T-helper 17 cell (primary cell): ENCODE results near the gene EVC. TPM values are rescaled to one million over a fixed set of nuclear protein-coding genes. Genes with fewer than 3 reads are reported as not detected.
"Not testable (repeated sequence)": the region's sequence is repeated elsewhere in the genome, so short reads cannot be mapped to it uniquely, and the experiment has no call there.

Experiments used
- ATAC-seq: fragments of 150-1000 bp; cut with Tn5 transposase; 2 replicates; pipeline ENCODE4 v1.10.0; 2021; ENCODE audit warnings: mild to moderate bottlenecking, moderate library complexity
- DNase-seq, 3 donors: peaks; one replicate each; pipeline versions ENCODE4 v3.0.0 to v3.0.0-alpha.2; 2020 to 2021
- H3K9me3 ChIP-seq: one replicate; pipeline ENCODE4 v1.7.0; 2013; ENCODE audit warnings: low read length, mild to moderate bottlenecking; ENCODE audit not compliant: control insufficient read depth, poor library complexity, severe bottlenecking
- H3K27ac Mint-ChIP-seq: one replicate; pipeline ENCODE4 v1.8.0; 2022; ENCODE audit warnings: mild to moderate bottlenecking, moderate library complexity, mixed read lengths
- H3K27me3 Mint-ChIP-seq: one replicate; pipeline ENCODE4 v1.8.0; 2022; ENCODE audit warnings: mixed read lengths
- H3K36me3 Mint-ChIP-seq: one replicate; pipeline ENCODE4 v1.8.0; 2022; ENCODE audit warnings: low read depth, mixed read lengths
- H3K4me1 Mint-ChIP-seq: one replicate; pipeline ENCODE4 v1.8.0; 2022; ENCODE audit warnings: mild to moderate bottlenecking, mixed read lengths
- H3K4me3 Mint-ChIP-seq: one replicate; pipeline ENCODE4 v1.8.0; 2022; ENCODE audit warnings: mild to moderate bottlenecking, moderate library complexity, mixed read lengths
- total RNA-seq, 4 donors: library from RNA in 2 of 4; stranded (reverse) in 2 of 4; gene quantifications; one replicate each; pipeline ENCODE4 v1.2.3 and lab custom pipeline; 2022 to 2026

Gene EVC
- total RNA-seq, 2 donors from 2014 or later: 3.4 to 5.5 TPM

DNA sequence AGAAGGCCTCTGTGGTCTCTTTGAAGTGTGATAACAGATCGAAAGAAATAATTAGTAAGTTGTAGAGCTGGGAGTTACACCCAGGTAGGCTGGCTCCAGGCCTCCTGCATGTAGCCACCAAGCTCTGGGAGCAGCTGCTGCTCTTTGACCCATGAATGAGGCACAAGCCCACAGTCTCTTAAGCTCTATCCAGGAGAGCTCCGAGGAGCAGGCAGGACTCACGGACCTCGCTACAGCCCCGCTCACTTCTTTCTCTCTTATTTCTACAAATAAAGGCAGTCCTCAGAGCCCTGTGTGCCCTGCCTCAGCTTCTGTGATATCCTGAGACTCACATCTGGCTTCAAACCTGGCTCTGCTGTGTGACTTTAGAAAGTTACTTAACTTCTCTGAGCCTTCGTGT lies 86.9 kb downstream of the EVC start:
- Mint-ChIP-seq H3K4me1 (no peaks in the 10 kb centered on the region), H3K27ac (no peak overlapping the region), H3K36me3 (no peaks in the 10 kb centered on the region), H3K27me3 (no peaks in the 10 kb centered on the region), H3K4me3 (no peak overlapping the region)
- ATAC-seq (no peak), DNase-seq (no peak)
- H3K9me3 ChIP-seq: no peaks in the 10 kb centered on the region

DNA sequence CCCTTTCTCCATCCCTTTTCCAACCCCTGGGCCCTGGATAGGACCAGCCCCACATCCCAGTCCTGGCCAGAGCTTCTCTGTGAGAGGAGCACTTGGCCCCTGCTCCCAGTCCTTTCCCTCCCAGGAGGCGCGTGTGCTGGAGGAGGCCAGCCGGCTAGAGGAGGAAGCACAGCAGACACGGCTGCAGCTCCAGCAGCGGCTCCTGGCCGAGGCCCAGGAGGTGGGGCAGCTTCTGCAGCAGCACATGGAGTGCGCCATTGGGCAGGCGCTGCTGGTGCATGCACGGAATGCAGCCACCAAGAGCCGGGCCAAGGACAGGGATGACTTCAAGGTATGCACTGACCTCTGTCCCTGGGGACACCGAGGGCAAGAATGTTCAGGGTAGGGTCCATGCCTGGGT lies 87.5 kb downstream of the EVC start:
- DNase-seq (no peak), ATAC-seq (no peak)
- H3K27me3 Mint-ChIP-seq: no peaks in the 10 kb centered on the region
- no peaks in the 10 kb centered on the region for H3K4me1 Mint-ChIP-seq
- H3K27ac Mint-ChIP-seq: no peak overlapping the region
- no peaks in the 10 kb centered on the region for H3K36me3 Mint-ChIP-seq
- H3K9me3 ChIP-seq: no peaks in the 10 kb centered on the region
- H3K4me3 Mint-ChIP-seq: no peak overlapping the region

DNA sequence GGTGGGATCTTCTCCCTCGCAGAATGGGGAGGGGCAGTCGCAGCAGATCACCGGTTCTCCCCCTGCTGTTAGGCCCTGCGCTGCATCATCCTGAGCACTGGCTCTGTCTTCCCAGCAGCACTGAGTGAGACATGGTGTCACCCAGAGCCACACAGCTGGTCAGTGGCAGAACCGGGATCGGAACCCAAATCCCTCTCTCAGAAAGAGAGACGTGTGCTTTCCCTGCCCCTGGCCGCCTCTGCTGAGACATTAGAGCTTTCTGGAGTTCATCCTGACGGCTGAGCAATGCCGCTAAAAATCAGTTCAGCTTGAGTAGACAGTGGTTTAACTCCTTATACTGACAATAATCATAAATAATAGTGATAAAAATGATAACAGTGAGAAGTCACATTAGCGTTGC lies 87.9 kb downstream of the EVC start:
- no peaks in the 10 kb centered on the region for H3K36me3 Mint-ChIP-seq
- H3K4me1 Mint-ChIP-seq: no peaks in the 10 kb centered on the region
- no peak overlapping the region for H3K4me3 Mint-ChIP-seq
- H3K27me3 Mint-ChIP-seq: no peaks in the 10 kb centered on the region
- no peak for ATAC-seq
- no peak for DNase-seq
- H3K9me3 ChIP-seq: no peaks in the 10 kb centered on the region
- H3K27ac Mint-ChIP-seq: no peak overlapping the region

DNA sequence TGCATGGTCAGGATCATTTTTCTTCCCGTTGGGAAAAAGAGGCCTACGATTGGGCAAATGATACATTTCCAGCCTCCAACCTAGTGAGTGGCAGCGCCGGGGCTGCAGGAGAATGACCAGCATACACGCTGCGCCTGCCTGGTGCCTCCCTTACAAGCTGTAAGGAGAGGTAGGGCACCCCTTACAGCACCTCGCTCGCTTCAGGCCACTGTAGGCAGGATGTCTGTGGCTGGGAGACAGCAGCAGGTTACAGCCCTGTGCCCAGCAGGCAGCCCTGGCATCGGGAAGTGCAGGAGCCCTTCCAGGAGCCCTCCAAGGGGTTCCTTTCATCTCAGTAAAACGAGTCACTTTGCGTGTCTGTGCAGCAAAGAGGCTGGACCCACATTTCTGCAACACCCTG lies 88.4 kb downstream of the EVC start:
- no peaks in the 10 kb centered on the region for H3K9me3 ChIP-seq
- Mint-ChIP-seq H3K4me1 (no peaks in the 10 kb centered on the region), H3K27me3 (no peaks in the 10 kb centered on the region), H3K4me3 (no peak overlapping the region), H3K36me3 (no peaks in the 10 kb centered on the region), H3K27ac (no peak overlapping the region)
- ATAC-seq: no peak
- DNase-seq: no peak

DNA sequence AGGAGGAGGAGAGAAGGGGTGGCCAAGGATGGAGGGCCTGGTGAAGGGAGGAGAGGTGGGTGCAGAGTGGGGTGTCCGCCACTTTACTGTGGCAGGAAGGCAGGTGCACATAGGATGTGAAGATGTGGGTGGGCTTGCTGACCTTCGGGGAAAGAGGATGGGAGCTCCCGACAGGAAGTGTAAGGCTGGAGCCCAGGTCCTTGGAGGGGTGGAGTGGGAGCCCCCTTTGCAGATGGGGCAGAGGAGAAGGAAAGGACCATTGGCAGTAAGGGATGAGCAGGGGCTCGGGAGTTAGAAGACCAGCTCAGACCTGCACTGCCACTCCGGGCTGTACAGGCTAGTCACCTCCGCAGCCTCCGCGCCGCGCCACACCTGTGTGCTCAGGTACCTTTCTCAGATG lies 89.5 kb downstream of the EVC start:
- Mint-ChIP-seq H3K27ac (no peak overlapping the region), H3K27me3 (no peaks in the 10 kb centered on the region), H3K4me1 (no peaks in the 10 kb centered on the region), H3K4me3 (no peak overlapping the region), H3K36me3 (no peaks in the 10 kb centered on the region)
- H3K9me3 ChIP-seq: no peaks in the 10 kb centered on the region
- no peak for DNase-seq
- no peak for ATAC-seq

DNA sequence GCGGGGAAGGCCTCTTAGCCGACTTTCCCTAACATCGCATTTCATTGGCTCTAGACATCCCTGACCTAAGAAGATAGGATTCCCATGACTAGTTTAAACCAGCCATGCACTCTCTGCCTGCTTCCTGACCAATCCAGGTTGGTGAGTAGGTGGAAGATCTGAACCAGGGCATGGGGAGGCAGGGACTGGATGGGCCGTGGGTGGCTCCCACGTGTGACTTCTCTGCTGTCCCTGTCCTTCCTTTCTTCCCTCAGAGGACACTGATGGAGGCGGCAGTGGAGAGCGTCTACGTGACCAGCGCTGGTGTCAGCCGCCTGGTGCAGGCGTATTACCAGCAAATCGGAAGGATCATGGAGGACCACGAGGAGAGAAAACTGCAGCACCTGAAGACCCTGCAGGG lies 90.7 kb downstream of the EVC start:
- H3K27me3 Mint-ChIP-seq: peaks cover 2% of the 10 kb centered on the region

DNA sequence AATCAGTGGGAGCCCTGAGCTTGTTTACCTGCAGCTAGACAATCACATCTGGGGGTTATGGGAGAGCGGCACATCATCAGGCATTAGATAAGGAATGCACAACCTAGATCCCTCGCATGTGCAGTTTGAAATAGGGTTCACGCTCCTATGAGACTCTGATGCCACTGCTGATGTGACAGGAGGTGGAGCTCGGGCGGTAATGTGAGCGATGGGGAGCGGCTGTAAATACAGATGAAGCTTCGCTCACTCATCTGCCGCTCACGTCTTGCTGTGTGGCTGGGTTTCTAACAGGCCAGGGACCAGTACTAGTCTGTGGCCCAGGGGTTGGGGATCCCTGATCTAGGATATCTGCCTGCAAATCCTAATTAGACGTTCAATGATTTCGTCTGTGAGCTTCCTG lies 91.6 kb downstream of the EVC start:
- Mint-ChIP-seq H3K4me3 (no peak overlapping the region), H3K36me3 (no peaks in the 10 kb centered on the region), H3K4me1 (no peaks in the 10 kb centered on the region), H3K27me3 (peaks cover 6% of the 10 kb centered on the region), H3K27ac (no peak overlapping the region)
- H3K9me3 ChIP-seq: no peaks in the 10 kb centered on the region
- ATAC-seq (no peak), DNase-seq (no peak)

More for the DNA sequence above, 90.7 kb downstream of the EVC start:
- Mint-ChIP-seq H3K4me3 (no peak overlapping the region), H3K4me1 (no peaks in the 10 kb centered on the region), H3K36me3 (no peaks in the 10 kb centered on the region), H3K27ac (no peak overlapping the region)
- ATAC-seq (no peak), DNase-seq (no peak)
- H3K9me3 ChIP-seq: no peaks in the 10 kb centered on the region

DNA sequence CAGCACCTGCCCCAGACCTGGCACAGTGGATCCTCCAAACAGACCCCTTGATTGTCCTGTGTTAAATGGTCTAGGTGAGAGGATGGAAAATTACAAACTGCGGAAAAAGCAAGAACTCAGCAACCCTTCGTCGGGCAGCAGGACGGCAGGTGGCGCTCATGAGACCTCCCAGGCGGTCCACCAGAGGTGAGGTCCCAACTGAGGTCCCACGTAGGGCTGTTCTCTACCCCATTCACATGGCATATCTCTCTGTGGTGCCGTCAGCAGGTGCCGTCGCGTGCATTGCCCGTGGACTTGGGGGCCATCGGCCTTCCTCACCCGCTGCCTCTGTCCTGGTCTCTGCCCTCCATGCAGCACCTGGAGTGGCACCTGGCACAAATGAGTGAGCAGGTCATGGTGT lies 93.7 kb downstream of the EVC start:
- H3K27ac Mint-ChIP-seq: no peak overlapping the region
- H3K9me3 ChIP-seq: no peaks in the 10 kb centered on the region
- H3K36me3 Mint-ChIP-seq: no peaks in the 10 kb centered on the region
- no peak overlapping the region for H3K4me3 Mint-ChIP-seq
- ATAC-seq (no peak), DNase-seq (no peak)
- no peaks in the 10 kb centered on the region for H3K4me1 Mint-ChIP-seq
- H3K27me3 Mint-ChIP-seq: peaks cover 6% of the 10 kb centered on the region

DNA sequence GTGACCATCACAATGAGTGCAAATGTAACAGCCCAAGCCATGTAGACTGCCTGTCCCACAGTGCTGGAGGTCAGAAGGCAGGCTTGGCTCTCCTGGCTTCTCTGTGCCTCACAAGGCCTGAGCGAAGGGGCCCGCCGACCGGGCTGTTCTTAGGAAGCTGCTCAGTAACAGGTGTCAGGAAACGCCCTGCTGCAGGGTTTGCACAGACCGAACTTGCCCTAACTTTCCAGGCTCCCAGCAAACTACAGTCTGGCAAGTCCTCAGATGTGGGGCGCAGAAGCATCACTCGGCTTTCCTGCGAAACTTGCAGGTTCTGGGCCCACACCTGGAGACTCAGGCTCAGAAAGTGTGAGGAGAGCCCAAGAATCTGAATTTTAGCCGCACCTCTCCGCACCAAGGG lies 94.3 kb downstream of the EVC start:
- no peaks in the 10 kb centered on the region for H3K36me3 Mint-ChIP-seq
- ATAC-seq: no peak
- H3K9me3 ChIP-seq: no peaks in the 10 kb centered on the region
- no peak for DNase-seq
- no peaks in the 10 kb centered on the region for H3K4me1 Mint-ChIP-seq
- peaks cover 6% of the 10 kb centered on the region for H3K27me3 Mint-ChIP-seq
- no peak overlapping the region for H3K27ac Mint-ChIP-seq
- H3K4me3 Mint-ChIP-seq: no peak overlapping the region

DNA sequence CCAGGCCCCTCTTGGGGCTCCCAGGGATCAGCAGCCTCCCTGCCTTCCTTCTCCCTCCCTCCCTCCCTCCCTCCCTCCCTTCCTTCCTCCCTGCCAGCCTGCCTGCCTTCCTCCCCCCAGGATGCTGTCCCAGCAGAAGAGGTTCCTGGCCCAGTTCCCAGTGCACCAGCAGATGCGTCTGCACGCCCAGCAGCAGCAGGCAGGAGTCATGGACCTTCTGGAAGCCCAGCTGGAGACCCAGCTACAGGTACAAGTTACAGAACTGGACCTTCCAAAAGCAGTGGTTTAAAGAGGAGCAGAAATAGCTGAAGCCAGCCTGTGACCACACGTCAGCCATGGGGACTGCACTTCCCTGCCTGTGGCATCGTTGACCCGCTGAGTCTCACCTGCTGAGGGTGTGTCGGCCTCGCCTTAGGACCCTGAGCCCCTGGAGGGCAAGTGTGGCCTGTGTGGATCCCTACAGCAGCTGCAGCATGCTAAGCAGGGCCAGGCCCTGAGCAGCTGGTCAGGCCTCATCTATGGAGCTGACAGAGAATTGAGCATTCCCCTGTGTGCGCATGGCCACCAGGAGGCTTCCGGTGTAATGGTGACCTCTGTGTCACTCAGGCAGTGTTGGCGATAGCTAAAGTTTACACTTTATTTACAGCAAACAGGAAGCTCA lies 97.2 kb downstream of the EVC start:
- no peaks in the 10 kb centered on the region for H3K4me1 Mint-ChIP-seq

DNA sequence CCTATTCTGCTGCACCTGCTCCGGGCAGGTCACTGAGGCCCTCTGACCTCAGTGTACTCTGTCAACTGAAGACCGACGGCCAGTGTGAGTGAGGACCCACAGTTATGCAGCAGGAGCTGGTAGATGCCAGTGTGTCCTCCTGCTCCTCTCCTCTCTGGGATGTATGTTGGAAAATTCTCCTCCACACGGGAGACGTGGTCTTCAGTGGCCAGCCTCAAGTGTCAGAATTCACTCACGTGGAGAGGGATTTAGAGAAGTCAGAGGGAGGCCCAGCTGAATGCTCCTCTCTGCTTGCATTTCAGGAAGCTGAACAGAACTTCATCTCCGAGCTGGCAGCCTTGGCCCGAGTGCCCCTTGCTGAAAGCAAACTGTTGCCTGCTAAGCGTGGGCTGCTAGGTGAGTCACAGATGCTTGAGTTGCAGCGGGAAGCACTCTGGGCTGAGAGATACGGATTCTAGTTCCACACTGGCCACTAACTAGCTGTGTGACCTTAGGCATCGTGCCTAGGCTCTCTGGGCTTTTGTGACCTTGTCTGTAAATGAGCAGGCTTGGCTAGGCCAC lies 98.3 kb downstream of the EVC start:
- no peak overlapping the region for H3K27ac Mint-ChIP-seq
- H3K4me3 Mint-ChIP-seq: no peak overlapping the region
- ATAC-seq (no peak), DNase-seq (no peak)
- H3K9me3 ChIP-seq: no peaks in the 10 kb centered on the region
- no peaks in the 10 kb centered on the region for H3K36me3 Mint-ChIP-seq
- peaks cover 6% of the 10 kb centered on the region for H3K27me3 Mint-ChIP-seq
- H3K4me1 Mint-ChIP-seq: no peaks in the 10 kb centered on the region

More for the DNA sequence above, 97.2 kb downstream of the EVC start:
- no peaks in the 10 kb centered on the region for H3K9me3 ChIP-seq
- Mint-ChIP-seq H3K36me3 (no peaks in the 10 kb centered on the region), H3K4me3 (no peak overlapping the region), H3K27me3 (peaks cover 6% of the 10 kb centered on the region), H3K27ac (no peak overlapping the region)
- DNase-seq (no peak), ATAC-seq (no peak)

DNA sequence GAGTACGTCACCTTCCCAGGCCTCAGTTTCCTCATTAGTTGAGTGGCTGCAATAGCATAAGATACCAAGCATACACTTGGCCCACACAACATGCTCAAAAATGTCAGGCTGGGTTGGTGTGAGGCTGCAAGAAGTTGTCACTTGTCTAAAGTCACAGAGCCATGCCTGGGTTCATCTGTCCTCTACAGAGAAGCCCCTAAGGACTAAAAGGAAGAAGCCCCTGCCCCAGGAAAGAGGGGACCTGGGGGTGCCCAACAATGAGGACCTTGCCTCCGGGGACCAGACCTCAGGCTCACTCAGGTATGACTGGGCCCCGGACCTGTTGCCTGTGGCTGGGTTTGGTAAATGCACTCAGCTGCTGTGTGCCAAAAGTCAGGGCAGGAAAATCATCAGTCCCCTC lies 99.2 kb downstream of the EVC start:
- ATAC-seq (no peak), DNase-seq (no peak)
- Mint-ChIP-seq H3K27ac (no peak overlapping the region), H3K27me3 (peaks cover 10% of the 10 kb centered on the region), H3K4me3 (no peak overlapping the region), H3K36me3 (no peaks in the 10 kb centered on the region), H3K4me1 (no peaks in the 10 kb centered on the region)
- no peaks in the 10 kb centered on the region for H3K9me3 ChIP-seq

DNA sequence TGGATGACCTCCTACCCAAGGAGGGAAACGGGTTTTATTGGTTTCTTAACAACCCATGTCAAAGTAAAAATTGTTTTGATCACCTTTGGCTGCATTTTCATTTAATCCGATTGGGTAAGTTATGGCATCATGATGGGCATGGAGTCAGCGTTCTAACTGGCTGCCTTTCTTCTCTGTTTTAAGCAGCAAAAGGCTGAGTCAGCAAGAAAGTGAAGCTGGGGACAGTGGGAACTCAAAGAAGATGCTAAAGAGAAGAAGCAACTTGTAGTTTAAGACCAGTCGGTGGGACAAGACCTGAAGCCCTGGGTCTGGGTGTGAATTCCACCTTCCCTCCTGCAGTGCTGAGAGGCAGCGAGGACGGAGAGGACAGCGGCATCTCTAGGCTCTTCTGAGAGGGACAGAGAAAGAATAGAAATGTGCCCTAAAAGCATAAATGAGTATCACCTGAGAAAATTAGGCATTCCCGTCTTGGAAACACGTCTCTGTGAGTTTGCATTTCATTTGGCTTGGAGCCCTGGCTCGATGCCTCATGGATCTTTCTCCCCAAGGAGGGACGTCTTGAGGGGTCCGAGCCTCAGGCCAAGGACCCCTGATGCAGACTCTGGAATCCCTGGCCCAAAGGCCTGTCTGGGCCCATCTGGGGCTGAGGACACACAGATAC lies 99.9 kb downstream of the EVC start:
- ATAC-seq (no peak), DNase-seq (no peak)
- Mint-ChIP-seq H3K4me1 (no peaks in the 10 kb centered on the region), H3K36me3 (no peaks in the 10 kb centered on the region), H3K27ac (no peak overlapping the region), H3K4me3 (no peak overlapping the region), H3K27me3 (peaks cover 12% of the 10 kb centered on the region)
- no peaks in the 10 kb centered on the region for H3K9me3 ChIP-seq

DNA sequence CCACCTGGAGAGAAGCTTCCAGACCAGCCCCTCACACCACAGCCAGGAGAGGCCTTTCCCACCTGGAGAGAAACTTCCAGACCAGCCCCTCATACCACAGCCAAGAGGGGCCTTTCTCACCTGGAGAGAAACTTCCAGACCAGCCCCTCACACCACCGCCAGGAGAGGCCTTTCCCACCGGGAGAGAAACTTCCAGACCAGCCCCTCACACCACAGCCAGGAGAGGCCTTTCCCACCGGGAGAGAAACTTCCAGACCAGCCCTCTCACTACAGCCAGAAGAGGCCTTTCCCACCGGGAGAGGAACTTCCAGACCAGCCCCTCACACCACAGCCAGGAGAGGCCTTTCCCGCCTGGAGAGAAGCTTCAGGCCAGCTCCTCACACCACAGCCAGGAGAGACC lies 101.1 kb downstream of the EVC start:
- H3K9me3 ChIP-seq, ATAC-seq, H3K27me3 Mint-ChIP-seq, DNase-seq, H3K4me1 Mint-ChIP-seq, H3K27ac Mint-ChIP-seq, H3K4me3 Mint-ChIP-seq, H3K36me3 Mint-ChIP-seq: not testable (repeated sequence)
